SK-N-SH treated with all-trans-retinoic acid at 6 μM for 48 hours (cell line): ENCODE measurements around the gene PDS5B.

ENCODE experiments used
- ATAC-seq: fragments of 200-7000 bp; cut with Tn5 transposase; 3 replicates; pipeline ENCODE4 v1.9.1; 2020; ENCODE audit warnings: mild to moderate bottlenecking, moderate library complexity
- BACH2 ChIP-seq: fragments of 250-450 bp; sonication (Bioruptor Pico); IDR thresholded peaks from 2 replicates; pipeline ENCODE4 v1.9.0; 2021; ENCODE audit warnings: mild to moderate bottlenecking, borderline replicate concordance
- CSDC2 ChIP-seq: fragments of 250-450 bp; sonication (Bioruptor Pico); IDR thresholded peaks from 2 replicates; pipeline ENCODE4 v1.5.0; 2020; ENCODE audit warnings: mild to moderate bottlenecking, moderate library complexity
- CSRNP3 ChIP-seq: fragments of 250-450 bp; sonication (Bioruptor Pico); IDR thresholded peaks from 2 replicates; pipeline ENCODE4 v1.5.1; 2021; ENCODE audit warnings: mild to moderate bottlenecking, moderate library complexity
- ESRRG ChIP-seq: fragments of 250-450 bp; sonication (Bioruptor Pico); IDR thresholded peaks from 2 replicates; pipeline ENCODE4 v1.6.1; 2021; ENCODE audit warnings: mild to moderate bottlenecking
- GLIS3 ChIP-seq: fragments of 250-450 bp; sonication (Bioruptor Pico); IDR thresholded peaks from 2 replicates; pipeline ENCODE4 v1.5.0; 2020; ENCODE audit warnings: mild to moderate bottlenecking, moderate library complexity
- ISL1 ChIP-seq: fragments of 250-450 bp; sonication (Bioruptor Pico); IDR thresholded peaks from 2 replicates; pipeline ENCODE4 v2.1.2; 2022; ENCODE audit warnings: mild to moderate bottlenecking, moderate library complexity
- OSR1 ChIP-seq: fragments of 250-450 bp; sonication (Bioruptor Pico); IDR thresholded peaks from 2 replicates; pipeline ENCODE4 v1.8.0; 2022; ENCODE audit warnings: moderate library complexity, mild to moderate bottlenecking, inconsistent platforms
- POU6F1 ChIP-seq: fragments of 250-450 bp; sonication (Bioruptor Pico); IDR thresholded peaks from 2 replicates; pipeline ENCODE4 v1.8.0; 2021; ENCODE audit warnings: low read depth, mild to moderate bottlenecking, moderate library complexity, borderline replicate concordance
- PPARA ChIP-seq: fragments of 250-450 bp; sonication (Bioruptor Pico); IDR thresholded peaks from 2 replicates; pipeline ENCODE4 v1.5.0; 2020; ENCODE audit warnings: mild to moderate bottlenecking, borderline replicate concordance
- RARB ChIP-seq: fragments of 250-450 bp; sonication (Bioruptor Pico); IDR thresholded peaks from 2 replicates; pipeline ENCODE4 v1.8.0; 2021; ENCODE audit warnings: mild to moderate bottlenecking, moderate library complexity
- SNAI2 ChIP-seq: fragments of 250-450 bp; sonication (Bioruptor Pico); IDR thresholded peaks from 2 replicates; pipeline ENCODE4 v1.5.0; 2020; ENCODE audit warnings: mild to moderate bottlenecking, moderate library complexity
- TCF4 ChIP-seq: fragments of 250-450 bp; sonication (Bioruptor Pico); IDR thresholded peaks from 2 replicates; pipeline ENCODE4 v1.8.0; 2021; ENCODE audit warnings: mild to moderate bottlenecking, moderate library complexity, borderline replicate concordance
- TOX ChIP-seq: fragments of 250-450 bp; sonication (Bioruptor Pico); IDR thresholded peaks from 2 replicates; pipeline ENCODE4 v1.8.0; 2021; ENCODE audit warnings: mild to moderate bottlenecking, moderate library complexity, borderline replicate concordance
- ZC3H10 ChIP-seq: fragments of 250-450 bp; sonication (Bioruptor Pico); IDR thresholded peaks from 2 replicates; pipeline ENCODE4 v1.5.1; 2021; ENCODE audit warnings: mild to moderate bottlenecking, moderate library complexity
- ZFP3 ChIP-seq: fragments of 250-450 bp; sonication (Bioruptor Pico); IDR thresholded peaks from 2 replicates; pipeline ENCODE4 v1.5.0; 2020; ENCODE audit warnings: mild to moderate bottlenecking, moderate library complexity
- ZFP30 ChIP-seq: fragments of 450-650 bp; formaldehyde crosslinking; IDR thresholded peaks from 2 replicates; pipeline ENCODE4 v1.5.0; 2022; ENCODE audit warnings: mild to moderate bottlenecking, moderate library complexity
- ZNF565 ChIP-seq: fragments of 450-650 bp; formaldehyde crosslinking; conservative IDR thresholded peaks from 2 replicates; pipeline ENCODE4 v1.5.0; 2020; ENCODE audit warnings: low read depth, mild to moderate bottlenecking, moderate library complexity
- ZNF70 ChIP-seq: fragments of 450-650 bp; formaldehyde crosslinking; IDR thresholded peaks from 2 replicates; pipeline ENCODE4 v1.5.0; 2020; ENCODE audit warnings: mild to moderate bottlenecking, moderate library complexity
- TF ChIP-seq, protein P1 (sequence below): fragments of 250-450 bp; sonication (Bioruptor Pico); IDR thresholded peaks from 2 replicates; pipeline ENCODE4 v1.5.0; 2020; ENCODE audit warnings: mild to moderate bottlenecking, moderate library complexity
- TF ChIP-seq, protein P2 (sequence below): fragments of 250-450 bp; sonication (Bioruptor Pico); IDR thresholded peaks from 2 replicates; pipeline ENCODE4 v1.5.1; 2020; ENCODE audit warnings: low read depth, mild to moderate bottlenecking, moderate library complexity

Gene PDS5B

GRCh38 chr13:32752997-32753606, 166.8 kb downstream of the PDS5B start:
- ATAC-seq = no peak
- TF ChIP-seq PPARA (no peak), ISL1 (no peak), ZNF565 (CRISPR knock-in tag) (no peak), ZFP3 (no peak), CSRNP3 (CRISPR knock-in tag) (no peak), ZFP30 (CRISPR knock-in tag) (no peak), ZNF70 (CRISPR knock-in tag) (no peak), CSDC2 (CRISPR knock-in tag) (no peak), ESRRG (no peak), BACH2 (CRISPR knock-in tag) (no peak), GLIS3 (CRISPR knock-in tag) (no peak), TCF4 (CRISPR knock-in tag) (no peak), POU6F1 (CRISPR knock-in tag) (no peak), RARB (no peak), SNAI2 (CRISPR knock-in tag) (no peak)
- TF ChIP-seq, protein P1, sequence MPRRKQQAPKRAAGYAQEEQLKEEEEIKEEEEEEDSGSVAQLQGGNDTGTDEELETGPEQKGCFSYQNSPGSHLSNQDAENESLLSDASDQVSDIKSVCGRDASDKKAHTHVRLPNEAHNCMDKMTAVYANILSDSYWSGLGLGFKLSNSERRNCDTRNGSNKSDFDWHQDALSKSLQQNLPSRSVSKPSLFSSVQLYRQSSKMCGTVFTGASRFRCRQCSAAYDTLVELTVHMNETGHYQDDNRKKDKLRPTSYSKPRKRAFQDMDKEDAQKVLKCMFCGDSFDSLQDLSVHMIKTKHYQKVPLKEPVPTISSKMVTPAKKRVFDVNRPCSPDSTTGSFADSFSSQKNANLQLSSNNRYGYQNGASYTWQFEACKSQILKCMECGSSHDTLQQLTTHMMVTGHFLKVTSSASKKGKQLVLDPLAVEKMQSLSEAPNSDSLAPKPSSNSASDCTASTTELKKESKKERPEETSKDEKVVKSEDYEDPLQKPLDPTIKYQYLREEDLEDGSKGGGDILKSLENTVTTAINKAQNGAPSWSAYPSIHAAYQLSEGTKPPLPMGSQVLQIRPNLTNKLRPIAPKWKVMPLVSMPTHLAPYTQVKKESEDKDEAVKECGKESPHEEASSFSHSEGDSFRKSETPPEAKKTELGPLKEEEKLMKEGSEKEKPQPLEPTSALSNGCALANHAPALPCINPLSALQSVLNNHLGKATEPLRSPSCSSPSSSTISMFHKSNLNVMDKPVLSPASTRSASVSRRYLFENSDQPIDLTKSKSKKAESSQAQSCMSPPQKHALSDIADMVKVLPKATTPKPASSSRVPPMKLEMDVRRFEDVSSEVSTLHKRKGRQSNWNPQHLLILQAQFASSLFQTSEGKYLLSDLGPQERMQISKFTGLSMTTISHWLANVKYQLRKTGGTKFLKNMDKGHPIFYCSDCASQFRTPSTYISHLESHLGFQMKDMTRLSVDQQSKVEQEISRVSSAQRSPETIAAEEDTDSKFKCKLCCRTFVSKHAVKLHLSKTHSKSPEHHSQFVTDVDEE (CRISPR knock-in tag) = no peak
- TF ChIP-seq, protein P2, sequence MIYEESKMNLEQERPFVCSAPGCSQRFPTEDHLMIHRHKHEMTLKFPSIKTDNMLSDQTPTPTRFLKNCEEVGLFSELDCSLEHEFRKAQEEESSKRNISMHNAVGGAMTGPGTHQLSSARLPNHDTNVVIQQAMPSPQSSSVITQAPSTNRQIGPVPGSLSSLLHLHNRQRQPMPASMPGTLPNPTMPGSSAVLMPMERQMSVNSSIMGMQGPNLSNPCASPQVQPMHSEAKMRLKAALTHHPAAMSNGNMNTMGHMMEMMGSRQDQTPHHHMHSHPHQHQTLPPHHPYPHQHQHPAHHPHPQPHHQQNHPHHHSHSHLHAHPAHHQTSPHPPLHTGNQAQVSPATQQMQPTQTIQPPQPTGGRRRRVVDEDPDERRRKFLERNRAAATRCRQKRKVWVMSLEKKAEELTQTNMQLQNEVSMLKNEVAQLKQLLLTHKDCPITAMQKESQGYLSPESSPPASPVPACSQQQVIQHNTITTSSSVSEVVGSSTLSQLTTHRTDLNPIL (CRISPR knock-in tag) = no peak

- no peak for ATAC-seq
- TF ChIP-seq ZC3H10 (CRISPR knock-in tag) = no peak
- TF ChIP-seq GLIS3 (CRISPR knock-in tag) = no peak
These were observed 167.9 kb downstream of the PDS5B start for GRCh38 chr13:32754179-32754578.

DNA sequence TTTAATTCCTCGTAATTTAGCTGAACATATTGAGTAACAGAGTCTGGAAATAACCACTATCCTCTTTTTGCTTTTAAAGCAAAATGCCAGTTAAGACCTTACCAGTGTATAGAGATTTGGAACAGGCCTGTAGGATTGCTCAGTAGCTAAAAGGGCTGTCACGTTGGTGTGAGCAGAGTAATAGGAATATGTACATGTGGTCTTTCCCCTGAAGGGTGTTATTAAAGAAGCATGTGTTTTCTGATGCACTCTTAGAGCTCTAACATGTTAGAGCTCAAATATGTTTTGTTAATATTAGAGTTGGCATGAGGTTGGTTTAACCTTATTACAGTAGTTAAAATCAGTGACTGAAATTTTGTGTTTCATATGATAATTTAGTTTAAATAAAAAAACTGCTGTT, 172.9 kb downstream of the PDS5B start:
- ATAC-seq = no peak; the same call in 2 of the 3 replicates

DNA sequence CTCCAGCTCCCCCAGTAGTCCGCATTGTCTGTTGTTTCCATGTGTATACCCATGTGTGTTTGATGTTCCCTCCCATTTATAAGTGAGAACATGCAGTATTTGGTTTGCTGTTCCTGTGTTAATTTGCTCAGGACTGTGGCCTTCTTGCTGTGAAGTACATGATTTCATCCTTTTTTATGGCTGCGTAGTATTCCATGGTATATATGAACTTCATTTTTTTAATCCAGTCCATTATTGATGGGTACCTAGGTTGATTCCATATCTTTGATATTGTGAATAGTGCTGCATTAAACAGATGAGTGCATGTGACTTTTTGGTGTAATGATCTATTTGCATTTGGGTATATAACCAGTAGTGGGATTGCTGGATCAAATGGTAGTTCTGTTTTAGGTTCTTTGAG, 175.2 kb downstream of the PDS5B start:
- ATAC-seq = no peak
- TF ChIP-seq BACH2 (CRISPR knock-in tag) = no peak
- TF ChIP-seq ESRRG = no peak
- no peak for TF ChIP-seq PPARA
- no peak for TF ChIP-seq TOX (CRISPR knock-in tag)
- TF ChIP-seq, protein P1 (CRISPR knock-in tag) = no peak
- TF ChIP-seq OSR1 (CRISPR knock-in tag) = no peak
- TF ChIP-seq ZC3H10 (CRISPR knock-in tag) = no peak
- TF ChIP-seq, protein P2 (CRISPR knock-in tag) = no peak
- no peak for TF ChIP-seq TCF4 (CRISPR knock-in tag)

More for the DNA sequence above, 172.9 kb downstream of the PDS5B start:
- TF ChIP-seq BACH2 (CRISPR knock-in tag) (no peak), GLIS3 (CRISPR knock-in tag) (no peak), OSR1 (CRISPR knock-in tag) (no peak)
